Panc1 (cell line): ENCODE data around the gene TGM3. TPM values are rescaled to one million over a fixed set of nuclear protein-coding genes. Genes with fewer than 3 reads are reported as not detected.
"Not testable (repeated sequence)": the region's sequence is repeated elsewhere in the genome, so short reads cannot be mapped to it uniquely, and the experiment has no call there.

Experiments
- ATAC-seq: fragments of 200-7000 bp; cut with Tn5 transposase; 2 replicates; pipeline ENCODE4 v1.9.1; 2020; ENCODE audit warnings: mild to moderate bottlenecking, moderate library complexity
- BruUV-seq: library from RNA; stranded (reverse); fragments of 400-500 nt; replicated peaks from 2 replicates; lab custom pipeline; 2021; lab: Mats Ljungman, UMichigan
- CTCF ChIA-PET: fragments of 300-600 bp; sonication (Branson Sonifier 250); formaldehyde crosslinking; loops from one replicate; lab custom pipeline; 2022; ENCODE audit warnings: antibody characterized with exemption; lab: Charles Lee
- POLR2A ChIA-PET: fragments of 300-600 bp; sonication (Branson Sonifier 250); formaldehyde crosslinking; loops from one replicate; lab custom pipeline; 2022; ENCODE audit warnings: antibody characterized with exemption; lab: Charles Lee
- DNase-seq: peaks from one replicate; pipeline ENCODE4 v3.0.0-alpha.2; 2010; ENCODE audit warnings: low read depth, low spot score
- H3K27ac ChIP-seq: 2 replicates; pipeline ENCODE4 v1.5.1; 2011; ENCODE audit warnings: mild to moderate bottlenecking, low read length, inconsistent platforms
- H3K27me3 ChIP-seq: fragments of 200-500 bp; sonication (Bioruptor generic); 2 replicates; pipeline ENCODE4 v1.6.0; 2014; ENCODE audit warnings: low read length, inconsistent platforms; ENCODE audit not compliant: control insufficient read depth, insufficient read depth
- H3K36me3 ChIP-seq: fragments of 200-500 bp; sonication (Bioruptor generic); 2 replicates; pipeline ENCODE4 v1.5.1; 2014; ENCODE audit warnings: inconsistent platforms, mild to moderate bottlenecking, low read length, moderate library complexity; ENCODE audit not compliant: control insufficient read depth, insufficient read depth
- H3K4me1 ChIP-seq: 2 replicates; pipeline ENCODE4 v1.5.1; 2011; ENCODE audit warnings: inconsistent platforms, mild to moderate bottlenecking, low read length, moderate library complexity; ENCODE audit not compliant: control insufficient read depth, insufficient read depth
- H3K4me3 ChIP-seq, 2 experiments: 2 replicates each; pipeline ENCODE4 v1.5.1; 2011 to 2012; ENCODE audit warnings: low read depth in 2 of 2, low read length in 2 of 2, mild to moderate bottlenecking in 2 of 2, inconsistent platforms in 1 of 2, moderate library complexity in 1 of 2
- H3K9me3 ChIP-seq: fragments of 200-500 bp; sonication (Bioruptor generic); 2 replicates; pipeline ENCODE4 v1.5.1; 2014; ENCODE audit warnings: low read depth, mild to moderate bottlenecking, inconsistent platforms, low read length, moderate library complexity; ENCODE audit not compliant: control insufficient read depth, insufficient read depth
- POLR2AphosphoS5 ChIP-seq: IDR thresholded peaks from 2 replicates; pipeline ENCODE4 v1.6.1; 2012; ENCODE audit warnings: mild to moderate bottlenecking, low read depth, low read length, moderate library complexity
- SIN3A ChIP-seq: IDR thresholded peaks from 2 replicates; pipeline ENCODE4 v1.6.1; 2012; ENCODE audit warnings: low read depth, mild to moderate bottlenecking, low read length, moderate library complexity, borderline replicate concordance; ENCODE audit not compliant: insufficient read depth
- TCF7L2 ChIP-seq: IDR thresholded peaks from 2 replicates; pipeline ENCODE4 v1.6.1; 2011; ENCODE audit warnings: mild to moderate bottlenecking, low read depth, low read length, inconsistent platforms
- in situ Hi-C: cut with HindIII; loops from 2 replicates; pipeline ENCODE4 v1.10.0; 2016; ENCODE audit warnings: low sequenced_read_pairs, low pct_unique_long_range_greater_than_20kb
- intact Hi-C: fragments of 100-400 bp; cut with micrococcal nuclease; formaldehyde crosslinking; loops from one replicate; pipeline ENCODE4 v1.10.0; 2022; ENCODE audit not compliant: unreplicated experiment
- total RNA-seq: library from RNA; stranded (reverse); gene quantifications from one replicate; pipeline ENCODE4 v1.2.1, GENCODE V29; 2021; ENCODE audit not compliant: unreplicated experiment
- TF ChIP-seq, protein P1 (sequence below), 2 experiments: IDR thresholded peaks; 2 replicates each; pipeline ENCODE4 v1.6.1; 2011 to 2012; ENCODE audit warnings: low read depth in 2 of 2, control low read depth in 1 of 2, low read length in 1 of 2, mild to moderate bottlenecking in 1 of 2, moderate library complexity in 1 of 2; ENCODE audit not compliant: insufficient read depth in 1 of 2
- TF ChIP-seq, protein P2 (sequence below): fragments of 450-650 bp; IDR thresholded peaks from 2 replicates; pipeline ENCODE4 v1.5.1; 2017; ENCODE audit warnings: mild to moderate bottlenecking

The TGM3 gene
- total RNA-seq, 1 experiment from 2014 or later: not detected

DNA sequence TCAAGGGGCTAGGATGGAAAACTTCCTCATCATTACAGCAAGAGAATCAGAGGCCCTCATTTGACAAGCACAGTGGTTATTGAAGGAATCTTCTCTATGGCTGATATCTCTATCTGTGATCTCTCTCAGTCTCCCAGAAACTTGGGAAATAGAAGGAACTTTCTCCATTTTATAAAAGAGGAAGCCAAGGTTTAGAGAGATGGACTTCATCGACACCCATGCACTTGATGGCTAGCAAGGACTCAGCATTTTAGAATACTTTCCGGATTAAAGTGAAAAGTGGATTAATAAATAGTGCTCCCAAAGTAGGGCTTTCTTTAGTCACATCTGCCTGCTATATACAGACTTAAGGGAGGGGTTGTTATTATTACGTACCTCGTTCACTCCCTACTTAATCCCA lies 34.2 kb upstream of the TGM3 start:
- CTCF ChIA-PET: no interaction called here
- ATAC-seq (no peak), DNase-seq (no peak)
- H3K36me3 ChIP-seq: no peaks in the 10 kb centered on the region
- POLR2A ChIA-PET: no interaction called here
- H3K4me1 ChIP-seq: no peaks in the 10 kb centered on the region
- no peak overlapping the region for H3K4me3 ChIP-seq
- no peaks in the 10 kb centered on the region for H3K9me3 ChIP-seq
- intact Hi-C loops: no loop called here
- no TSS peak for BruUV-seq
- H3K27ac ChIP-seq: no peak overlapping the region
- no peaks in the 10 kb centered on the region for H3K27me3 ChIP-seq
- TF ChIP-seq SIN3A (no peak), POLR2AphosphoS5 (no peak), TCF7L2 (no peak)
- TF ChIP-seq, protein P1, sequence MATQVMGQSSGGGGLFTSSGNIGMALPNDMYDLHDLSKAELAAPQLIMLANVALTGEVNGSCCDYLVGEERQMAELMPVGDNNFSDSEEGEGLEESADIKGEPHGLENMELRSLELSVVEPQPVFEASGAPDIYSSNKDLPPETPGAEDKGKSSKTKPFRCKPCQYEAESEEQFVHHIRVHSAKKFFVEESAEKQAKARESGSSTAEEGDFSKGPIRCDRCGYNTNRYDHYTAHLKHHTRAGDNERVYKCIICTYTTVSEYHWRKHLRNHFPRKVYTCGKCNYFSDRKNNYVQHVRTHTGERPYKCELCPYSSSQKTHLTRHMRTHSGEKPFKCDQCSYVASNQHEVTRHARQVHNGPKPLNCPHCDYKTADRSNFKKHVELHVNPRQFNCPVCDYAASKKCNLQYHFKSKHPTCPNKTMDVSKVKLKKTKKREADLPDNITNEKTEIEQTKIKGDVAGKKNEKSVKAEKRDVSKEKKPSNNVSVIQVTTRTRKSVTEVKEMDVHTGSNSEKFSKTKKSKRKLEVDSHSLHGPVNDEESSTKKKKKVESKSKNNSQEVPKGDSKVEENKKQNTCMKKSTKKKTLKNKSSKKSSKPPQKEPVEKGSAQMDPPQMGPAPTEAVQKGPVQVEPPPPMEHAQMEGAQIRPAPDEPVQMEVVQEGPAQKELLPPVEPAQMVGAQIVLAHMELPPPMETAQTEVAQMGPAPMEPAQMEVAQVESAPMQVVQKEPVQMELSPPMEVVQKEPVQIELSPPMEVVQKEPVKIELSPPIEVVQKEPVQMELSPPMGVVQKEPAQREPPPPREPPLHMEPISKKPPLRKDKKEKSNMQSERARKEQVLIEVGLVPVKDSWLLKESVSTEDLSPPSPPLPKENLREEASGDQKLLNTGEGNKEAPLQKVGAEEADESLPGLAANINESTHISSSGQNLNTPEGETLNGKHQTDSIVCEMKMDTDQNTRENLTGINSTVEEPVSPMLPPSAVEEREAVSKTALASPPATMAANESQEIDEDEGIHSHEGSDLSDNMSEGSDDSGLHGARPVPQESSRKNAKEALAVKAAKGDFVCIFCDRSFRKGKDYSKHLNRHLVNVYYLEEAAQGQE (IDR thresholded peaks at IDR 0.05; ENCODE audit: insufficient read depth in 1 of 2, low read depth in 2 of 2, low read length in 1 of 2): no peak
- TF ChIP-seq, protein P2, sequence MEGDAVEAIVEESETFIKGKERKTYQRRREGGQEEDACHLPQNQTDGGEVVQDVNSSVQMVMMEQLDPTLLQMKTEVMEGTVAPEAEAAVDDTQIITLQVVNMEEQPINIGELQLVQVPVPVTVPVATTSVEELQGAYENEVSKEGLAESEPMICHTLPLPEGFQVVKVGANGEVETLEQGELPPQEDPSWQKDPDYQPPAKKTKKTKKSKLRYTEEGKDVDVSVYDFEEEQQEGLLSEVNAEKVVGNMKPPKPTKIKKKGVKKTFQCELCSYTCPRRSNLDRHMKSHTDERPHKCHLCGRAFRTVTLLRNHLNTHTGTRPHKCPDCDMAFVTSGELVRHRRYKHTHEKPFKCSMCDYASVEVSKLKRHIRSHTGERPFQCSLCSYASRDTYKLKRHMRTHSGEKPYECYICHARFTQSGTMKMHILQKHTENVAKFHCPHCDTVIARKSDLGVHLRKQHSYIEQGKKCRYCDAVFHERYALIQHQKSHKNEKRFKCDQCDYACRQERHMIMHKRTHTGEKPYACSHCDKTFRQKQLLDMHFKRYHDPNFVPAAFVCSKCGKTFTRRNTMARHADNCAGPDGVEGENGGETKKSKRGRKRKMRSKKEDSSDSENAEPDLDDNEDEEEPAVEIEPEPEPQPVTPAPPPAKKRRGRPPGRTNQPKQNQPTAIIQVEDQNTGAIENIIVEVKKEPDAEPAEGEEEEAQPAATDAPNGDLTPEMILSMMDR: no peak
- in situ Hi-C loops: no loop called here

DNA sequence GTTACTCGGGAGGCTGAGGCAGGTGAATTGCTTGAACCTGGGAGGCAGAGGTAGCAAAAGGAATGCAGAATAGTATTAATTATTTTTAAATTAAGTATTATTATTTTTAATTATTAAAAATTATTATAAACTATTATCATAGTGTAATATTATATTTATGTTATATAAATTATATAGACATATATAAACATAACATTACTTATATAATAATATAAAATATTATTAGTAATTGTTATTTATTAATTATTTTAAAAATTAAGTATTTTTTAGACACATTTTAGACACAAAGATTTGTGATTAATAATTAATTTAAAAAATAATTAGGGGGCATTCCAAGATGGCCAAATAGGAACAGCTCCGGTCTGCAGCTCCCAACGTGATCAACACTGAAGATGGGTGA lies 31.7 kb upstream of the TGM3 start:
- ChIA-PET CTCF (no interaction called here), POLR2A (no interaction called here)
- no peak for ATAC-seq
- Histone ChIP-seq H3K27ac (no peak overlapping the region), H3K27me3 (no peaks in the 10 kb centered on the region), H3K4me3 (no peak overlapping the region), H3K9me3 (no peaks in the 10 kb centered on the region), H3K36me3 (no peaks in the 10 kb centered on the region), H3K4me1 (no peaks in the 10 kb centered on the region)
- in situ Hi-C loops: no loop called here
- TF ChIP-seq, protein P1 (IDR thresholded peaks at IDR 0.05; ENCODE audit: insufficient read depth in 1 of 2, low read depth in 2 of 2, low read length in 1 of 2): no peak
- TF ChIP-seq TCF7L2 (no peak), SIN3A (no peak), POLR2AphosphoS5 (no peak)
- TF ChIP-seq, protein P2: no peak
- intact Hi-C loops: no loop called here
- BruUV-seq: no TSS peak
- no peak for DNase-seq

DNA sequence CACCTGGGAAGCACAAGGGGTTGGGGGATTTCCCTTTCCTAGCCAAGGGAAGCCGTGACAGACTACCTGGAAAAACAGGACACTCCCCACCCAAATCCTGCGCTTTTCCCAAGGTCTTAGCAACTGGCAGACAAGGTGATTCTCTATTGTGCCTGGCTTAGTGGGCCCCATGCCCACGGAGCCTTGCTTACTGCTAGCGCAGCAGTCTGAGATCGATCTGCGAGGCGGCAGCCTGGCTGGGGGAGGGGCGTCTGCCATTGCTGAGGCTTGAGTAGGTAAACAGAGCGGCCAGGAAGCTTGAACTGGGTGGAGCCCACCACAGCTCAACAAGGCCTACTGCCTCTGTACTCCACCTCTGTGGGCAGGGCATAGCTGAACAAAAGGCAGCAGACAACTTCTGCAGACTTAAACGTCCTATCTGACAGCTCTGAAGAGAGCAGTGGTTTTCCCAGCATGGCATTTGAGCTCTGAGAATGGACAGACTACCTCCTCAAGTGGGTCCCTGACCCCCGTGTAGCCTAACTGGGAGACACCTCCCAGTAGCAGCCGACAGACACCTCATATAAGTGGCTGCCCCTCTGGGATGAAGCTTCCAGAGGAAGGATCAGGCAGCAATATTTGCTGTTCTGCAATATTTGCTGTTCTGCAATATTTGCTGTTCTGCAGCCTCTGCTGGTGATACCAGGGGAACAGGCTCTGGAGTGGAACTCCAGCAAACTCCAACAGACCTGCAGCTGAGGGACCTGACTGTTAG lies 31.0 kb upstream of the TGM3 start:
- POLR2A ChIA-PET, CTCF ChIA-PET, BruUV-seq, H3K4me3 ChIP-seq, in situ Hi-C loops, H3K9me3 ChIP-seq, DNase-seq, H3K4me1 ChIP-seq, H3K27ac ChIP-seq, intact Hi-C loops, H3K36me3 ChIP-seq, H3K27me3 ChIP-seq, ATAC-seq: not testable (repeated sequence)
